Measurements from ENCODE around the gene ZBTB7B. TPM values are rescaled to one million over a fixed set of nuclear protein-coding genes. Genes with fewer than 3 reads are reported as not detected.

Gene ZBTB7B
- total and polyA plus RNA-seq, 9 of the 15 experiments (the other 6 are each of a cell fraction or from before 2014, with no cell fraction given): 0.04 to 46.5 (median 15.2) TPM

GRCh38 chr1:155003227-155003765, 694 bp downstream of the ZBTB7B start (continued):
- no peak for TF ChIP-seq MGA (IDR thresholded peaks at IDR 0.05)
- no peak for TF ChIP-seq ZMIZ1 (IDR thresholded peaks at IDR 0.05; ENCODE audit: low read depth in 2 of 2, low read length in 2 of 2)
- no peak for TF ChIP-seq SMARCB1 (IDR thresholded peaks at IDR 0.05; ENCODE audit: insufficient read length, low read depth)
- peak; percentile 72 for TF ChIP-seq POLR2G (IDR thresholded peaks at IDR 0.05; ENCODE audit: low read depth, low read length)
- TF ChIP-seq ZNF57 (CRISPR knock-in tag; IDR thresholded peaks at IDR 0.05): no peak
- TF ChIP-seq BMI1 (IDR thresholded peaks at IDR 0.05; ENCODE audit: low read length): no peak
- no peak for TF ChIP-seq CTCFL (IDR thresholded peaks at IDR 0.05; ENCODE audit: borderline replicate concordance, insufficient read depth, low read depth, low read length, poor library complexity, severe bottlenecking)
- TF ChIP-seq ETV1 (tag; conservative IDR thresholded peaks at IDR 0.05; ENCODE audit: low read depth): no peak

Measured in K562 (cell line).